ENCODE data around the gene CERKL.

Gene CERKL

GRCh38 chr2:181499231-181499630, 157.7 kb downstream of the CERKL start:
- DNase-seq: no peak

All from CD4-positive, alpha-beta T cell treated with Interleukin-4 for 1 hour (primary cell).